ENCODE results near the gene ATP2B2. TPM values are rescaled to one million over a fixed set of nuclear protein-coding genes. Genes with fewer than 3 reads are reported as not detected.

Gene ATP2B2
- total RNA-seq, 1 donor from 2014 or later, result not detected

GRCh38 chr3:10407361-10407760 lies 98.0 kb downstream of the ATP2B2 start:
- Mint-ChIP-seq H3K4me1 (ENCODE audit: low read depth) (peaks cover 3% of the 10 kb centered on the region), H3K27ac (no peak overlapping the region), H3K9me3 (no peaks in the 10 kb centered on the region), H3K27me3 (ENCODE audit: low read depth) (no peaks in the 10 kb centered on the region), H3K36me3 (ENCODE audit: low read depth) (no peaks in the 10 kb centered on the region), H3K4me3 (ENCODE audit: low read depth) (no peak overlapping the region)
- no peak for DNase-seq (ENCODE audit: low spot score)
- intact Hi-C loops (cut with micrococcal nuclease), result no loop called here

DNA sequence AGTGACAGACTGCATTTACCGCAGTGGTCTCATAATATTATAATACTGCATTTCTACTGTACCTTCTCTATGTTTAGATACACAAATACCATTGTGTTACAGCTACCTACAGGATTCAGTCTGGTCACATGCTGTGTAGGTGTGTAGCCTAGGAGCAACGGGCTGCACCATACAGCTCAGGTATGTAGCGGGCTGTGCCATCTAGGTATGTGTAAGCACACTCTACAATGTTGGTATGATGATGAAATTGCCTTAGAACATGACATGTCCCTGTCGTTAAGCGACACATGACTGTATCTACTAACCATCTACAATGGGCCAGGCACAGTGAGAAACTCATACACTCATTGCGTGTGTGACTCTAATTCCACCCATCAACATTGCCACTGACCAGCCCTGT lies 99.0 kb downstream of the ATP2B2 start:
- Mint-ChIP-seq H3K27me3 (ENCODE audit: low read depth) (no peaks in the 10 kb centered on the region), H3K36me3 (ENCODE audit: low read depth) (no peaks in the 10 kb centered on the region), H3K27ac (no peak overlapping the region), H3K4me3 (ENCODE audit: low read depth) (no peak overlapping the region), H3K4me1 (ENCODE audit: low read depth) (peaks cover 3% of the 10 kb centered on the region), H3K9me3 (no peaks in the 10 kb centered on the region)
- intact Hi-C loops (cut with micrococcal nuclease), result no loop called here
- DNase-seq (ENCODE audit: low spot score), result no peak

DNA sequence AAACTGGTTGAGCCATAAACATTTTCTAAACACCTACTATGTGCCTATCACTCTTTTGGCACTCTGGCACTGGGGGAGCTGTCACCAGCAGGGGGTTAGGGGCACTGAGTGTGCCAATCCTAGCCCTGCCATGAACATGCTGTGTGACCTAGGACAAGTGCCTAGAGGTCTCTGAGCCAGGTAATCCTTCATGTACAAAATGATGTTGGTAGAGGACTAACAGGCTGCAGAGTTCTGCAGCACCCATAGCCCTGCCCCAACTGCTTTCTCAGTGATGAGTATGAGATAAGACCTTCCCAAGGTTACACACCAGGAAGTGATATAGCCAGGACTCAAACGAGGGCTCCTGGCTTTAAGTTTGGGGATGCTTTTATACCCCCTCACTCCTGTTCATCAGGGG lies 99.6 kb downstream of the ATP2B2 start:
- H3K4me1 Mint-ChIP-seq (ENCODE audit: low read depth), result peaks cover 3% of the 10 kb centered on the region
- no peak for DNase-seq (ENCODE audit: low spot score)
- intact Hi-C loops (cut with micrococcal nuclease), result no loop called here
- H3K27ac Mint-ChIP-seq, result no peak overlapping the region
- no peak overlapping the region for H3K4me3 Mint-ChIP-seq (ENCODE audit: low read depth)
- no peaks in the 10 kb centered on the region for H3K36me3 Mint-ChIP-seq (ENCODE audit: low read depth)
- no peaks in the 10 kb centered on the region for H3K27me3 Mint-ChIP-seq (ENCODE audit: low read depth)
- no peaks in the 10 kb centered on the region for H3K9me3 Mint-ChIP-seq

DNA sequence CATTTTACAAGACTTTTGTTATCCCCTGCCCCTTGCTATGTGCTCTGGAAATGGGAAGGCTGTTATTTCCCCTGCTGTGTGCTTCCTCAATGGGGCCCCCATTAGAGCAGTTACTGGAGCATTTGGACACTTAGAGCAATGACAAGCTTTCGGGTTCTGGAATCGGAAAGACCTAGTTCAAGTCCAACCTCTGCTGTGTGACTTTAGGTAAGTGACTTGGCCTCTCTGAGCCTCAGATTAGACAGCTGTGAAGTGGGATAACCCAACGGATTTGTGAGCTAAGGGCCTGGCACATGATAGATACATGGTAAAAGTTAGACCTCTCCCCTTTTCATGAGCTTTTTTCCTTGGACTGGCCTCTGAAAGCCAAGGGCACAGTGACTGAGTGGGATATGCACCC lies 100.5 kb downstream of the ATP2B2 start:
- intact Hi-C loops (cut with micrococcal nuclease), result no loop called here
- DNase-seq (ENCODE audit: low spot score), result no peak
- peaks cover 3% of the 10 kb centered on the region for H3K4me1 Mint-ChIP-seq (ENCODE audit: low read depth)
- H3K9me3 Mint-ChIP-seq, result no peaks in the 10 kb centered on the region
- H3K4me3 Mint-ChIP-seq (ENCODE audit: low read depth), result no peak overlapping the region
- no peaks in the 10 kb centered on the region for H3K36me3 Mint-ChIP-seq (ENCODE audit: low read depth)
- H3K27ac Mint-ChIP-seq, result no peak overlapping the region
- no peaks in the 10 kb centered on the region for H3K27me3 Mint-ChIP-seq (ENCODE audit: low read depth)

- DNase-seq (ENCODE audit: low spot score), result no peak
- Mint-ChIP-seq H3K9me3 (no peaks in the 10 kb centered on the region), H3K36me3 (ENCODE audit: low read depth) (no peaks in the 10 kb centered on the region), H3K27me3 (ENCODE audit: low read depth) (no peaks in the 10 kb centered on the region), H3K4me1 (ENCODE audit: low read depth) (peaks cover 1% of the 10 kb centered on the region), H3K27ac (no peak overlapping the region), H3K4me3 (ENCODE audit: low read depth) (no peak overlapping the region)
- intact Hi-C loops (cut with micrococcal nuclease), result no loop called here
Measured at GRCh38 chr3:10404377-10404776, 101.0 kb downstream of the ATP2B2 start.

DNA sequence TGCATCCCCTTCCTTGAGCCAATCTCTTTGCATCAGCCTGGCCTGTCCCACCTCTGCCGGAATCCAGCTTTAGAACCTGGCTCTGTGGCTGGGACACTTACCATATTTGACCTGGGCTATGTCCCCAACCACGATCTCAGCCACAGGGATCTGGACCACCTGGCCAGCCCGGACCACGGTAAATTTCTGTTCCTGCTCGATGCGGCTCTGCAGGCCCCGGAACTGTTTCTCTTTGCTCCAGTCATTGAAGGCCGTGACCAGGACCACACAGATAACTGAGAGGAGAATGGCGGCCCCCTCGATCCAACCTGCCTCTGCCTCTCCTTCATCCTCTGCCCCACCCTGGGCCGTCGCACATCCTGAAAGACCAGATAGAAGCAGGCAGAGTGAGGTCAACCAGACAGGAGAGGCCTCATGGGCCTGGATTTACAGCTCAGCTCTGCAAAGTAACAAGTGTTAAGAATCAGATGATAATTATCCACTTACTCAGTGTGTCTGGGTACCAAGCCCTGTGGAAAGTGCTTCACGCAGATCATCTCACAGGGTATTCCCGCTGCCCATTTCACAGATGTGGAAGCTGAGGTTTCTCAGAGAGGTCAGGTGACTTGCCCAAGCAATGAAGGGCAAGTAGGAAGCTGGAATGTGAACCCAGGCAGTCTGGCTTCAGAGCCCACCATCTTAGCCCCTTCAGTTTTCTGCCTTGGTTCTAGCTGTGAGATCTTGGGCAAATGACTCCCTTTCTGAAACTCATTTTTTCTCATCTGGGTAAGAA lies 103.2 kb downstream of the ATP2B2 start:
- Mint-ChIP-seq H3K4me1 (ENCODE audit: low read depth) (no peaks in the 10 kb centered on the region), H3K9me3 (no peaks in the 10 kb centered on the region), H3K27me3 (ENCODE audit: low read depth) (peaks cover 2% of the 10 kb centered on the region), H3K36me3 (ENCODE audit: low read depth) (no peaks in the 10 kb centered on the region), H3K27ac (no peak overlapping the region), H3K4me3 (ENCODE audit: low read depth) (no peak overlapping the region)
- DNase-seq (ENCODE audit: low spot score), result no peak
- intact Hi-C loops (cut with micrococcal nuclease), result no loop called here

GRCh38 chr3:10400749-10401495 lies 104.5 kb downstream of the ATP2B2 start:
- intact Hi-C loops (cut with micrococcal nuclease), result no loop called here
- H3K9me3 Mint-ChIP-seq, result no peaks in the 10 kb centered on the region
- H3K27ac Mint-ChIP-seq, result peak overlapping the region; percentile 29
- peaks cover 2% of the 10 kb centered on the region for H3K27me3 Mint-ChIP-seq (ENCODE audit: low read depth)
- H3K4me1 Mint-ChIP-seq (ENCODE audit: low read depth), result peaks cover 3% of the 10 kb centered on the region
- no peak for DNase-seq (ENCODE audit: low spot score)
- H3K36me3 Mint-ChIP-seq (ENCODE audit: low read depth), result no peaks in the 10 kb centered on the region
- no peak overlapping the region for H3K4me3 Mint-ChIP-seq (ENCODE audit: low read depth)

DNA sequence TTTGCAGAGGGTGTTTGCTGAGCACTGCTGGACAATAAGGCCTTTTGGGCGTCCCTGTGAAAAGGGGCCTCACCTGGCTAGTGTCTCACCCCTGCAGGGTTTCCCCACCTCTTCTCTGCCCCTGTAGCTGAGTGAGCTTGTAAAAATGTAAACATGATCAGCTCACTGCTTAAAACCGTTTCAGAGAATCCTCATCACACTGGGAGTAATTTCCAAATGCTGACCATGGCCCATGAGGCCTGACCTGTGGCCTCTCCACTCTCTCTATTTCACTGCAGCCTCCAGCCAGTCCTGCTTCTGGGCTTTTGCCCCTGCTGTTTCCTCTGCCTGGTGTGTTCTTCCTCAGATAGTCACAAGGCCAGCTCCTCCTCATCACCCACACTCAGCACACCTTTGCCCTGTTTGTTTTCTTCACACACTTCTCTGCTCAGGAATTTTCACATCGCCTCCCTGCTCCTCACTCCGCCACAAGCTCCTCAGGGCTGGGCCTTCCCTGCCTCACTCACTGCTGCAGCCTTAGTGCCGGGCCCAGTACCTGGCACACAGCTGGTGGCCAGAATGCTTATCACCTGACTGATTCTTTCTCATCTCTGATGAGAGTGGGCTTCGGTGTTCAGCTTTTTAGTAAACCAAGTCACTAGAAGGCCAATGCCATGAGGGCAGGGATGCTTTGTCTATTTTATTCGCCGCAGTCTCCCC lies 105.2 kb downstream of the ATP2B2 start:
- Mint-ChIP-seq H3K9me3 (no peaks in the 10 kb centered on the region), H3K27ac (no peak overlapping the region), H3K4me1 (ENCODE audit: low read depth) (peaks cover 8% of the 10 kb centered on the region), H3K4me3 (ENCODE audit: low read depth) (no peak overlapping the region), H3K36me3 (ENCODE audit: low read depth) (no peaks in the 10 kb centered on the region), H3K27me3 (ENCODE audit: low read depth) (peaks cover 2% of the 10 kb centered on the region)
- no peak for DNase-seq (ENCODE audit: low spot score)
- intact Hi-C loops (cut with micrococcal nuclease), result no loop called here

GRCh38 chr3:10399634-10400033 lies 105.8 kb downstream of the ATP2B2 start:
- no peaks in the 10 kb centered on the region for H3K36me3 Mint-ChIP-seq (ENCODE audit: low read depth)

DNA sequence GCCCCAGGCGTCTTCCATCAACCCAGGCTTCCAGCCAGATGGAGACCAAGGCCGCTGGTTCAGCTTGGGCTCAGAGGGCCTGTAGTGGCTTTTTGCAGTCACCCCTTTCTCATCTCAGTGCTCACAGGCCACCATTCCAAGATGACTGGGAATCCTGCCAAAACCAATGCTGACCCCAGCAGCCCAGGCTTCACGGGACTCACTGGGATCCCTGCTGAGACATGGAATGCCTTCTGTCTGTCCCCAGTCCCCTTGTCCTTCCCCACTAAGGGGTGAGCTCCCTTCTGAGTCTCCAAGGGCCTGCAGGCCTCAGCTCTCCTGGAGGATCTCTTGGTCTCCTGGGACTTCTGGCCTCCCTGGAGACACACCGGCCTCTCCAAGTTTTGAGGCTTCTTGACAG lies 107.0 kb downstream of the ATP2B2 start:
- Mint-ChIP-seq H3K36me3 (ENCODE audit: low read depth) (no peaks in the 10 kb centered on the region), H3K4me1 (ENCODE audit: low read depth) (peaks cover 10% of the 10 kb centered on the region), H3K27ac (no peak overlapping the region), H3K4me3 (ENCODE audit: low read depth) (no peak overlapping the region), H3K27me3 (ENCODE audit: low read depth) (peaks cover 2% of the 10 kb centered on the region), H3K9me3 (no peaks in the 10 kb centered on the region)
- DNase-seq (ENCODE audit: low spot score), result no peak
- intact Hi-C loops (cut with micrococcal nuclease), result no loop called here

More at GRCh38 chr3:10399634-10400033, 105.8 kb downstream of the ATP2B2 start:
- Mint-ChIP-seq H3K9me3 (no peaks in the 10 kb centered on the region), H3K4me1 (ENCODE audit: low read depth) (peaks cover 10% of the 10 kb centered on the region), H3K27ac (no peak overlapping the region), H3K4me3 (ENCODE audit: low read depth) (no peak overlapping the region), H3K27me3 (ENCODE audit: low read depth) (peaks cover 2% of the 10 kb centered on the region)
- intact Hi-C loops (cut with micrococcal nuclease), result no loop called here
- DNase-seq (ENCODE audit: low spot score), result no peak

DNA sequence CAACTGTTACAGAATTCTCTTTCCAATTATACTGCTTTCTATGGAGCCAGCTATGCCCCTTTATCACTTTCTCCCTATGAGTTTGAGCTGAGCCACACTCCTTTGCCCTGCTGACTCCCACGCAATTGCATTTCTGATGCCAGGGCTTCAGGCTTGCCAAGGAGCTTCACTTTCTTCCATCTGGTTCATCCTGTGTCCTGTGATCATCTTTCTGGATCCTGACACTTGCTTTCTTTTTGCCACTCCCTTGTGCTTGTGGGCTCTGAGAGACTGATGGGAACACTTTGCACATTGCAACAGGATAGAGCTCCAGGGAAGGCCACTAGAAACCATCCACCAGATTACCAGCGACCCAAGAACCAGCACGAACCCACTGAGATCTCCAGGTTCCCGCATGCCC lies 107.5 kb downstream of the ATP2B2 start:
- no peaks in the 10 kb centered on the region for H3K9me3 Mint-ChIP-seq
- peaks cover 2% of the 10 kb centered on the region for H3K27me3 Mint-ChIP-seq (ENCODE audit: low read depth)
- intact Hi-C loops (cut with micrococcal nuclease), result no loop called here
- no peak overlapping the region for H3K4me3 Mint-ChIP-seq (ENCODE audit: low read depth)
- peaks cover 10% of the 10 kb centered on the region for H3K4me1 Mint-ChIP-seq (ENCODE audit: low read depth)
- no peak overlapping the region for H3K27ac Mint-ChIP-seq
- H3K36me3 Mint-ChIP-seq (ENCODE audit: low read depth), result no peaks in the 10 kb centered on the region
- DNase-seq (ENCODE audit: low spot score), result no peak

GRCh38 chr3:10396931-10397330 lies 108.5 kb downstream of the ATP2B2 start:
- intact Hi-C loops (cut with micrococcal nuclease), result no loop called here
- H3K9me3 Mint-ChIP-seq, result no peaks in the 10 kb centered on the region
- H3K4me1 Mint-ChIP-seq (ENCODE audit: low read depth), result peaks cover 10% of the 10 kb centered on the region
- no peak overlapping the region for H3K27ac Mint-ChIP-seq
- no peak for DNase-seq (ENCODE audit: low spot score)
- H3K36me3 Mint-ChIP-seq (ENCODE audit: low read depth), result no peaks in the 10 kb centered on the region
- H3K4me3 Mint-ChIP-seq (ENCODE audit: low read depth), result no peak overlapping the region
- H3K27me3 Mint-ChIP-seq (ENCODE audit: low read depth), result peaks cover 2% of the 10 kb centered on the region

DNA sequence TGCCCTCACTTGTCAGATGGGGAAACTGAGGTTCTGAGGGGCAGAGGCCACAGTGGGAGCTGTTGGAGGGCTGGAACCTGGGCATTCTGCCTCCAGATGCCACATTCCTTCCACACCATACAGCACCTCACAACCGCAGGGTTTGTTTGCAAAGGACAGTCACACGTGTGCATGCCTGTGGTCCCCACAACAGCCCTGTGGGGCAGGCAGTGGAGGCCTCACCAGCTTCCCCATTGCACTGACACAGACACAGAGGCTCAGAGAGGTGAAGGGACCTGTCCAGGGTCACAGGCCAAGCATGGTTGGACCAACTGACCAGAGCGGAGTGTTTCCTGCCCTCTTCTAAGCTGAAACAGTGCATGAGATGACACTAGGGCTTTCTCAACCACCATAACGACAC lies 109.3 kb downstream of the ATP2B2 start:
- Mint-ChIP-seq H3K36me3 (ENCODE audit: low read depth) (no peaks in the 10 kb centered on the region), H3K27ac (no peak overlapping the region), H3K4me1 (ENCODE audit: low read depth) (peaks cover 10% of the 10 kb centered on the region), H3K9me3 (no peaks in the 10 kb centered on the region), H3K27me3 (ENCODE audit: low read depth) (peaks cover 2% of the 10 kb centered on the region), H3K4me3 (ENCODE audit: low read depth) (no peak overlapping the region)
- intact Hi-C loops (cut with micrococcal nuclease), result no loop called here
- DNase-seq (ENCODE audit: low spot score), result no peak

All from activated T-helper 2 cell treated with anti-CD3 and anti-CD28 coated beads, Interferon-gamma antibody, Interleukin-2, Interleukin-4, amounts not matched to agents 10 μg/mL and 5 μg/mL and 100 μg/mL, durations not matched to agents 14 hours and 24 hours and 36 hours (primary cell).